Skin epidermis (tissue), 12 donors: ENCODE data around the gene UBL5.

Source experiments
- H3K27ac ChIP-seq, 21 experiments: fragments of 200-600 bp; sonication (generic) in 11 of 21; one replicate each; pipeline ENCODE4 v1.5.0; 2020; ENCODE audit warnings: mild to moderate bottlenecking in 3 of 21, inconsistent platforms in 2 of 21, moderate library complexity in 2 of 21
- H3K4me3 ChIP-seq, 7 experiments: fragments of 200-600 bp; sonication (generic) in 2 of 7; one replicate each; pipeline ENCODE4 v1.5.0; 2020; ENCODE audit warnings: inconsistent platforms in 2 of 7, mild to moderate bottlenecking in 2 of 7, moderate library complexity in 1 of 7

UBL5 gene

GRCh38 chr19:9875031-9875627, 47.4 kb downstream of the UBL5 start:
- no peak overlapping the region for H3K4me3 ChIP-seq
- H3K27ac ChIP-seq = no peak overlapping the region

GRCh38 chr19:9875796-9876195, 48.1 kb downstream of the UBL5 start:
- Histone ChIP-seq H3K27ac (no peak overlapping the region), H3K4me3 (no peak overlapping the region)

GRCh38 chr19:9877780-9878510, 50.2 kb downstream of the UBL5 start:
- no peak overlapping the region for H3K4me3 ChIP-seq
- no peak overlapping the region for H3K27ac ChIP-seq

GRCh38 chr19:9878511-9879196, 50.9 kb downstream of the UBL5 start:
- Histone ChIP-seq H3K27ac (no peak overlapping the region), H3K4me3 (no peak overlapping the region)
